Cardiac muscle cell (in vitro differentiated cells and primary cell): ENCODE data around the gene AHRR. TPM values are rescaled to one million over a fixed set of nuclear protein-coding genes. Genes with fewer than 3 reads are reported as not detected.

Experiments used
- DNase-seq, 2 donors: peaks; one replicate each; pipeline versions ENCODE4 v3.0.0 to v3.0.0-alpha.2; 2010 to 2017; ENCODE audit warnings: low read depth in 1 of 2, low spot score in 1 of 2
- H3K27ac ChIP-seq: fragments of 200-600 bp; sonication (generic); 2 replicates; pipeline ENCODE4 v1.5.1; 2016
- H3K27me3 ChIP-seq: fragments of 200-600 bp; sonication (generic); 2 replicates; pipeline ENCODE4 v1.6.0; 2016; ENCODE audit warnings: control low read depth
- H3K36me3 ChIP-seq: fragments of 200-600 bp; sonication (generic); 2 replicates; pipeline ENCODE4 v1.5.1; 2016; ENCODE audit warnings: control low read depth
- H3K4me1 ChIP-seq: fragments of 200-600 bp; sonication (generic); 2 replicates; pipeline ENCODE4 v1.8.1; 2017; ENCODE audit warnings: low read depth, mild to moderate bottlenecking, mixed run types
- H3K4me3 ChIP-seq: fragments of 200-600 bp; sonication (generic); 2 replicates; pipeline ENCODE4 v1.5.1; 2016; ENCODE audit warnings: mild to moderate bottlenecking
- H3K9me3 ChIP-seq: fragments of 200-600 bp; sonication (generic); 2 replicates; pipeline ENCODE4 v1.5.1; 2017; ENCODE audit warnings: low read depth, mild to moderate bottlenecking, control low read depth
- polyA plus RNA-seq: library from polyadenylated mRNA; unstranded; fragments of >200 nt; fragmentation: Nextera tagmentation; extraction: Ambion mirVana; gene quantifications from 2 replicates; pipeline ENCODE4 v1.2.1, GENCODE V29; 2016
- total RNA-seq: library from RNA; depleted of rRNA; stranded (reverse); fragments of >200 nt; gene quantifications from 2 replicates; pipeline ENCODE4 v1.2.3, GENCODE V29; 2016
- TF ChIP-seq, protein P1 (sequence below): IDR thresholded peaks from 2 replicates; pipeline ENCODE4 v1.5.1; 2012; ENCODE audit warnings: low read depth, mild to moderate bottlenecking, low read length

The AHRR gene
- total and polyA plus RNA-seq, 2 experiments from 2014 or later: 0.99 to 1.4 TPM

DNA sequence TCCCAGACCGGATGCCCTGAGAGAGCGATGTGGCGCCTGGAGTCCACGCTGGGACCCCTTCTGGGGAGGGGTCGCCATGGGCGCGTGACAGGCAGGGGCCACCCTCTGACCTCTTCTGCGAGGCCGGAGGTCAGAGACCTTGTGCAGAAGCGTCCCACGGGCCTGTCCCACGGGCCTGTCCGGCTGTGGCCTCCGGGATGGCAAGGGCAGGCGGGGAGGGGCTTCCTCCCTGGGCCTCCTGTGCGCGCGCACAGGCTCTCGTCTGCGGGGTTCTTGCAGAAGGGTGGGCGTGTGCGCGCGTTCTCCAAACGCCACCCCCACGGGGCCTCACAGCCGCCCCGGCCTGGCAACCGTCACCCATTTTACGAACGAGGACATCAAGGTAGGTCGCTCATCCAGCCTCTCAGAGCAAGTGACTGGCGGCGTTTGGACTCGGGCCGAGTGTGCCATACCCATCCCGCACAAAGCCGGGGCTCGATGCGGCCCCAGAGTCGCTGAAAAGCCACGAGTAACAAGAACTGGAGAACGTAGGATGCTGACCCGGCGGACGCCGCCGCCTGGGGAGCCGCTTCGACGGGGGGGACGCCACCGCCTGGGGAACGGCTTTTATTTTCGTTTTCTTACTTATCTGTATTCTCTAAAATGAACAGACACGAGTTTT lies 897 bp downstream of the AHRR start:
- Histone ChIP-seq H3K27ac (no peak overlapping the region), H3K4me1 (no peaks in the 10 kb centered on the region), H3K27me3 (peaks cover 65% of the 10 kb centered on the region), H3K4me3 (no peak overlapping the region), H3K36me3 (no peaks in the 10 kb centered on the region), H3K9me3 (no peaks in the 10 kb centered on the region)
- DNase-seq: peak in 1 of 2 donors; percentile 24
- TF ChIP-seq, protein P1, sequence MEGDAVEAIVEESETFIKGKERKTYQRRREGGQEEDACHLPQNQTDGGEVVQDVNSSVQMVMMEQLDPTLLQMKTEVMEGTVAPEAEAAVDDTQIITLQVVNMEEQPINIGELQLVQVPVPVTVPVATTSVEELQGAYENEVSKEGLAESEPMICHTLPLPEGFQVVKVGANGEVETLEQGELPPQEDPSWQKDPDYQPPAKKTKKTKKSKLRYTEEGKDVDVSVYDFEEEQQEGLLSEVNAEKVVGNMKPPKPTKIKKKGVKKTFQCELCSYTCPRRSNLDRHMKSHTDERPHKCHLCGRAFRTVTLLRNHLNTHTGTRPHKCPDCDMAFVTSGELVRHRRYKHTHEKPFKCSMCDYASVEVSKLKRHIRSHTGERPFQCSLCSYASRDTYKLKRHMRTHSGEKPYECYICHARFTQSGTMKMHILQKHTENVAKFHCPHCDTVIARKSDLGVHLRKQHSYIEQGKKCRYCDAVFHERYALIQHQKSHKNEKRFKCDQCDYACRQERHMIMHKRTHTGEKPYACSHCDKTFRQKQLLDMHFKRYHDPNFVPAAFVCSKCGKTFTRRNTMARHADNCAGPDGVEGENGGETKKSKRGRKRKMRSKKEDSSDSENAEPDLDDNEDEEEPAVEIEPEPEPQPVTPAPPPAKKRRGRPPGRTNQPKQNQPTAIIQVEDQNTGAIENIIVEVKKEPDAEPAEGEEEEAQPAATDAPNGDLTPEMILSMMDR: no peak

DNA sequence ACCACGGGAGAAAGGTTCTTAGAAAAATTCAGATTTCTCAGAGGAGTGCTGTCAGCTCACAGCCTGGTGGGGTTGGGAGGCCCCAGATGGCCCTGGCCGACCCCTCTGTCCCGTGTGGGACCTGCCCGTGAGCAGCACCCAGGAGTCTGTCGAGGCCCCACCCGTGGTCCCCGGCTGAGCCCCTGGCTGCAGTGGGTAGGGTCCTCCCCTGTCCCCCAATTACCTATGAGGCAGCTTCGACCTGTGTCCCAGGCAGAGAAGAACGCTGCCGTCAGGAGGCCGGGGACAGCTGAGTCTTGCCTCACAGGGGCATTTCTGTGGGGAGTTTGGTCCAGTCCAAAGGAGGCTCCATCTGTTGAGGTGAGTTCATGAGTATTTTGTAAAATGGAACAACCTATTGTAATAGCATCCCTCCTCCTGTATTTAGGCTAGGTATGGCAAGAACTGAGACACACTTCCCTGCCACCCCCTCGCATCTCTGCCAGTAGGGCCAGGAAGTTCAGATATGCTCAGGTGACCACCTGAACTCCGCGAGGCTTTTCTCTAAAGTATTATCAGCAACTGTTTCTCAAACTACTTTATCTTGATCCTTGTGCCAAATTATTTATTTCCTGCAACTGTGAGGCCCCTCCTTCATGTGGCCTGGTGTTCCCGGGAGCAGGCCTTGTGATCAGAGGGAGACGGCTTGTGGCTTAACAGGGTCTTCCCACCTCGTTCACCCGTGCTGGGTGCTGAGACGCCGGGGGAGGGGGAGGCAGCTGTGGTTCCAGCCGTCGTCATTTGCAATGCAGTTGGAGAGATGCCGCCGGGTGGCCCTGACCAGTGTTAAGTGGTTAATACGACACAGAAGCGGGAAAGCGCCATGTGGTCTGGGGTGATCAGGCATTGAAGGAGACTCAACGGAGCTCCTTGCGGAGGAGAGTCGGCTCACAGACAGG lies 1.7 kb downstream of the AHRR start:
- H3K9me3 ChIP-seq: no peaks in the 10 kb centered on the region
- TF ChIP-seq, protein P1: no peak
- H3K36me3 ChIP-seq: no peaks in the 10 kb centered on the region
- H3K27me3 ChIP-seq: peaks cover 65% of the 10 kb centered on the region
- H3K4me3 ChIP-seq: no peak overlapping the region
- H3K27ac ChIP-seq: no peak overlapping the region
- no peaks in the 10 kb centered on the region for H3K4me1 ChIP-seq
- no peak for DNase-seq

DNA sequence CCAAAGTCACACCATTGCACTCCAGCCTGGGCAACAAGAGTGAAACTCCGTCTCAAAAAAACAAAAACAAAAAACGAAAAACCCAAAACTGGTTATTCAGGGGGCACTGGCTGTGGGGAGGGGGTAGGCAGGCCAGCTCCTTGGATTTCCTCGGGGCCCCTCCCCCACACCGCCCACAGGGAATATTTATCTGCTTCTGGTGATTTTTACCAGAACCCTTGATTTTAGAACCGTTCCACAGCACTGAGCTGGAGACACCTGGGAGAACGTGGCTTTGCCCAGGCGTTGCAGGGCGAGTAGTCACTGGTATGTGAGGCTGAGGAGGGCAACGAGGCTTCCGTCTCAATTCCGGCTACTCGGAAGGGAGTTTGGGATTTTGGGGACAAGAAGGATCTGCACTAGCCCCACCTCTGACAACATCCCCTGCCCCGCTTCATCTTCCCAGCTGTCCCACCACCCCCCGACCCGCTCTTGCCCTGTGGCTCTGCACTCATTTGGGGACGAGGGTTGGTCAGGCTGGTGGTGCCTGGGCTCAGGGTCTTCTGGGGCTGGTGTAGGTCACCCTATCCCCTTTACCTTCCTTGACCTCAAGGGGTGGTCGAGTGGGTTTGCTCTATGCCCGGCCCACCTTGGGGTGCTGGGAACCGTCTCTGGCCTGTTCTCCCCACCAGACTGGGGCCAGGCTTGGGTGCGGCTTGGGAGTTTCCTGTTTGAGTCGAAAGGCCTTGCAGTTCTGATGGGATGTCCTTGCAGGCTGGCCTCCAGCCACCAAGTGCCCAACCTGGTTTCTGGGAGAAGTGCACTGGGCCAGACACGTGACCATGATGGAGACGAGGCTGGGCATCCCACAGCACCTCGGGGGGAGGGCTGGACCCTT lies 3.5 kb downstream of the AHRR start:
- H3K27me3 ChIP-seq: peaks cover 47% of the 10 kb centered on the region
- H3K9me3 ChIP-seq: no peaks in the 10 kb centered on the region
- H3K4me1 ChIP-seq: no peaks in the 10 kb centered on the region
- TF ChIP-seq, protein P1: no peak
- H3K4me3 ChIP-seq: no peak overlapping the region
- no peaks in the 10 kb centered on the region for H3K36me3 ChIP-seq
- no peak for DNase-seq
- H3K27ac ChIP-seq: no peak overlapping the region

DNA sequence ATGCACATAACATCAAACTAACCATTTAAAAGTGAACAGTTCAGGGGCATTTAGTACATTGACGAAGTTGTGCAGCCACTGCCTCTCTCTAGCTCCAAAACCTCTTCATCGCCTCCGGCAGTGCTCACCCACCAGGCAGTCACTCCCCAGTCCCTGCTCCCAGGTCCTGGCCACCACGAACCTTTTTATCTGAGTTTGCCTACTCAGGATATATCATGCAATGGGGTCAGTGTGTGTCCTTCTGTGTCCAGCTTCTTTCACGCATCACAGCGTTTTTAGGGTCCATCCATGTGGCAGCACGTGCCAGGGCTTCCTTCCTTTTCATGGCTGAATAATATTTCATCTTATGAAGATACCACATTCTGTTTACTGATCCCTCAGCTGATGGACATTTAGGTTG lies 4.6 kb downstream of the AHRR start:
- TF ChIP-seq, protein P1: no peak
- H3K9me3 ChIP-seq: no peaks in the 10 kb centered on the region
- no peaks in the 10 kb centered on the region for H3K4me1 ChIP-seq
- H3K4me3 ChIP-seq: no peak overlapping the region
- peaks cover 36% of the 10 kb centered on the region for H3K27me3 ChIP-seq
- no peak overlapping the region for H3K27ac ChIP-seq
- H3K36me3 ChIP-seq: no peaks in the 10 kb centered on the region
- no peak for DNase-seq

DNA sequence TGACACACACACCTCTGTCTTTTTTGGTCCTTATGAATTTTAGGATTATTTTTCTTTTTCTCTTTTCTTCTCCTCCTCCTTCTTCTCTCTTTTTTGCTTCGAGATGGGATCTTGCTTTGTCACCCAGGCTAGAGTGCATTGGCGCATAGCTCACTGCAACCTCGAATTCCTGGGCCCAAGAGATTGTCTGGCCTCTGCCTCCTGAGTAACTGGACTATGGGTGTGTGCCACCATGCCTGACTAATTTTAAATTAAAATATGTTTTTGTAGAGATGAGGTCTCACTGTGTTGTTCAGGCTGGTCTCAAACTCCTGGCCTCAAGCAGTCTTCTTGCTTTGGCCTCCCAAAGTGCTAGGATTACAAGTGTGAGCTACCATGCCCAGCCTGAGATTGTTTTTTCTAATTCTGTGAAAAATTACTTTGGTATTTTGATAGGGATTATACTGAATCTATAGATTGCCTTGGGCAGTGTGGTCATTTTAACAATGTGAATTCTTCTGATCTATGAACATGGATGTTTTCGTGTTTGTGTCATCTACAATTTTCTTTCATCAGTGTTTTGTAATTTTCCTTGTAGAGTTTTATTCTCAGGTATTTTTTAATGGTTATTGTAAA lies 7.7 kb downstream of the AHRR start:
- Histone ChIP-seq H3K27me3 (peaks cover 5% of the 10 kb centered on the region), H3K27ac (no peak overlapping the region), H3K9me3 (no peaks in the 10 kb centered on the region), H3K4me1 (no peaks in the 10 kb centered on the region), H3K4me3 (no peak overlapping the region), H3K36me3 (no peaks in the 10 kb centered on the region)
- TF ChIP-seq, protein P1: no peak
- no peak for DNase-seq
